A549 (cell line): ENCODE measurements around the gene NFE2. TPM values are rescaled to one million over a fixed set of nuclear protein-coding genes. Genes with fewer than 3 reads are reported as not detected.
"Not testable (repeated sequence)": the region's sequence is repeated elsewhere in the genome, so short reads cannot be mapped to it uniquely, and the experiment has no call there.

ENCODE experiments used
- ATAC-seq, 2 experiments: fragments of 200-7000 bp in 1 of 2; fragments of >200 bp in 1 of 2; cut with Nextera tagmentation in 1 of 2; cut with Tn5 transposase in 1 of 2; 3 replicates each; pipeline versions ENCODE4 v1.8.0 to v1.9.1; 2018 to 2020; ENCODE audit warnings: mild to moderate bottlenecking in 1 of 2, moderate library complexity in 1 of 2
- CTCF ChIA-PET: fragments of 300-600 bp; sonication (Branson Sonifier 250); formaldehyde crosslinking; extraction: SDS; loops from one replicate; lab custom pipeline; 2021; ENCODE audit warnings: antibody characterized with exemption, inconsistent platforms; lab: Yijun Ruan, JAX
- POLR2A ChIA-PET: fragments of 350-600 bp; formaldehyde crosslinking; extraction: SDS; loops from one replicate; lab custom pipeline; 2021; ENCODE audit warnings: antibody characterized with exemption, inconsistent platforms; lab: Yijun Ruan, JAX
- DNase-seq, 2 experiments: peaks; one replicate each; pipeline versions ENCODE4 v3.0.0 to v3.0.0-alpha.2; 2011 to 2016; ENCODE audit warnings: low read depth in 1 of 2, low spot score in 1 of 2
- FAIRE-seq: peaks from 2 replicates; lab custom pipeline; 2011; peaks lifted over from hg19 to GRCh38; lab: Jason Lieb, UNC
- H3K27ac ChIP-seq, 2 experiments: fragments of >200 bp; sonication (Bioruptor Twin); formaldehyde crosslinking; 3 replicates each; pipeline ENCODE4 v1.5.1; 2016 to 2017
- H3K4me1 ChIP-seq: fragments of >200 bp; sonication (Bioruptor Twin); formaldehyde crosslinking; 3 replicates; pipeline ENCODE4 v1.6.1; 2016
- H3K4me2 ChIP-seq: fragments of >200 bp; sonication (Bioruptor Twin); formaldehyde crosslinking; 3 replicates; pipeline ENCODE4 v1.6.1; 2016
- H3K4me3 ChIP-seq: fragments of >200 bp; sonication (Bioruptor Twin); formaldehyde crosslinking; 3 replicates; pipeline ENCODE4 v1.5.1; 2016
- H3K9me3 ChIP-seq: fragments of >200 bp; sonication (Bioruptor Twin); formaldehyde crosslinking; 3 replicates; pipeline ENCODE4 v1.6.1; 2016
- CBX8 ChIP-seq: fragments of 200-600 bp; sonication (generic); IDR thresholded peaks from 2 replicates; pipeline ENCODE4 v1.6.1; 2016
- EP300 ChIP-seq, 2 experiments: fragments of >200 bp; sonication (Bioruptor Twin); formaldehyde crosslinking; IDR thresholded peaks; 2 replicates in 1 of 2; 3 replicates in 1 of 2; pipeline ENCODE4 v1.6.1; 2016 to 2017
- FOSB ChIP-seq: fragments of 250-450 bp; sonication (Bioruptor Pico); IDR thresholded peaks from 2 replicates; pipeline ENCODE4 v1.5.0; 2020; ENCODE audit warnings: mild to moderate bottlenecking, moderate library complexity
- HEYL ChIP-seq: fragments of 250-450 bp; sonication (Bioruptor Pico); IDR thresholded peaks from 2 replicates; pipeline ENCODE4 v1.8.0; 2021; ENCODE audit warnings: mild to moderate bottlenecking, moderate library complexity
- HOXA7 ChIP-seq: fragments of 250-450 bp; sonication (Bioruptor Pico); IDR thresholded peaks from 2 replicates; pipeline ENCODE4 v1.5.0; 2020; ENCODE audit warnings: mild to moderate bottlenecking, moderate library complexity
- HOXB13 ChIP-seq: fragments of 250-450 bp; sonication (Bioruptor Pico); IDR thresholded peaks from 2 replicates; pipeline ENCODE4 v1.5.0; 2020; ENCODE audit warnings: low read depth, mild to moderate bottlenecking, moderate library complexity
- HOXB5 ChIP-seq: fragments of 250-450 bp; sonication (Bioruptor Pico); IDR thresholded peaks from 2 replicates; pipeline ENCODE4 v1.5.0; 2020; ENCODE audit warnings: mild to moderate bottlenecking, moderate library complexity
- JUN ChIP-seq, 2 experiments: fragments of >200 bp; sonication (Bioruptor Twin); formaldehyde crosslinking; IDR thresholded peaks; 2 replicates in 1 of 2; 3 replicates in 1 of 2; pipeline ENCODE4 v1.6.1; 2016 to 2017
- JUNB ChIP-seq: fragments of >200 bp; sonication (Bioruptor Twin); formaldehyde crosslinking; IDR thresholded peaks from 2 replicates; pipeline ENCODE4 v1.6.1; 2016
- MAZ ChIP-seq: fragments of 150-350 bp; IDR thresholded peaks from 2 replicates; pipeline ENCODE4 v1.6.1; 2014; ENCODE audit warnings: antibody characterized with exemption, low read depth, low read length, borderline replicate concordance
- MYC ChIP-seq: IDR thresholded peaks from 2 replicates; pipeline ENCODE4 v1.6.1; 2012; ENCODE audit warnings: mild to moderate bottlenecking, inconsistent platforms, low read length, improper control_type of control experiment, borderline replicate concordance
- NR3C1 ChIP-seq: fragments of >200 bp; sonication (Bioruptor Twin); formaldehyde crosslinking; IDR thresholded peaks from 3 replicates; pipeline ENCODE4 v1.6.1; 2017
- POLR2A ChIP-seq: IDR thresholded peaks from 2 replicates; pipeline ENCODE4 v1.6.1; 2012; ENCODE audit warnings: mild to moderate bottlenecking, low read length
- RFX5 ChIP-seq: fragments of 450-650 bp; IDR thresholded peaks from 2 replicates; pipeline ENCODE4 v1.7.1; 2014; ENCODE audit warnings: antibody characterized with exemption, mild to moderate bottlenecking, moderate library complexity
- RNF2 ChIP-seq: fragments of 200-600 bp; sonication (generic); IDR thresholded peaks from 2 replicates; pipeline ENCODE4 v1.6.1; 2016; ENCODE audit warnings: low read depth, mild to moderate bottlenecking, antibody characterized with exemption, moderate library complexity, borderline replicate concordance
- SREBF2 ChIP-seq: fragments of 450-650 bp; IDR thresholded peaks from 2 replicates; pipeline ENCODE4 v1.6.1; 2014; ENCODE audit warnings: mild to moderate bottlenecking, moderate library complexity
- TFCP2L1 ChIP-seq: fragments of 250-450 bp; sonication (Bioruptor Pico); IDR thresholded peaks from 2 replicates; pipeline ENCODE4 v1.5.0; 2021; ENCODE audit warnings: mild to moderate bottlenecking
- TP53 ChIP-seq: fragments of 250-450 bp; sonication (Bioruptor Pico); IDR thresholded peaks from 2 replicates; pipeline ENCODE4 v1.5.0; 2021; ENCODE audit warnings: mild to moderate bottlenecking, moderate library complexity
- ZC3H11A ChIP-seq: fragments of 450-650 bp; IDR thresholded peaks from 2 replicates; pipeline ENCODE4 v1.6.1; 2014; ENCODE audit warnings: antibody characterized with exemption, mild to moderate bottlenecking
- WGBS: methylation state at CpG from one replicate; pipeline ENCODE4 v1.1.6; 2017; ENCODE audit errors: missing lambda C conversion rate; 5-methylcytosine and 5-hydroxymethylcytosine counted together
- polyA plus RNA-seq, 4 experiments: library from polyadenylated mRNA; depleted of rRNA in 3 of 4; stranded (reverse); fragments of >200 nt; fragmentation: RNase III in 1 of 4; extraction: RNeasy Plus Mini Kit Qiagen cat#74134 plus additional on column Dnase treatment in 1 of 4; gene quantifications; 2 replicates in 3 of 4; 3 replicates in 1 of 4; pipeline ENCODE4 v1.2.3, GENCODE V29; 2011 to 2017
- TF ChIP-seq, protein P1 (sequence below): fragments of 200-600 bp; sonication (generic); IDR thresholded peaks from 2 replicates; pipeline ENCODE4 v1.6.1; 2016; ENCODE audit warnings: antibody characterized with exemption, mild to moderate bottlenecking, moderate library complexity
- TF ChIP-seq, protein P2 (sequence below): IDR thresholded peaks from 2 replicates; pipeline ENCODE4 v1.6.1; 2012; ENCODE audit warnings: low read depth, borderline replicate concordance
- TF ChIP-seq, protein P3 (sequence below): fragments of 150-350 bp; IDR thresholded peaks from 2 replicates; pipeline ENCODE4 v1.6.1; 2014; ENCODE audit warnings: low read depth, mild to moderate bottlenecking, low read length
- TF ChIP-seq, protein P4 (sequence below): fragments of 450-650 bp; IDR thresholded peaks from 2 replicates; pipeline ENCODE4 v1.6.1; 2014; ENCODE audit warnings: antibody characterized with exemption
- TF ChIP-seq, protein P5 (sequence below): fragments of >200 bp; sonication (Bioruptor Twin); formaldehyde crosslinking; IDR thresholded peaks from 3 replicates; pipeline ENCODE4 v1.6.1; 2016
- TF ChIP-seq, protein P6 (sequence below): IDR thresholded peaks from 2 replicates; pipeline ENCODE4 v1.6.1; 2012
- TF ChIP-seq, protein P7 (sequence below): fragments of 250-450 bp; sonication (Bioruptor Pico); IDR thresholded peaks from 2 replicates; pipeline ENCODE4 v1.5.0; 2021; ENCODE audit warnings: mild to moderate bottlenecking, moderate library complexity, borderline replicate concordance

The NFE2 gene
- polyA plus RNA-seq, 2 of the 4 experiments (the other 2 are of a cell fraction), result 0.30 to 0.52 TPM

DNA sequence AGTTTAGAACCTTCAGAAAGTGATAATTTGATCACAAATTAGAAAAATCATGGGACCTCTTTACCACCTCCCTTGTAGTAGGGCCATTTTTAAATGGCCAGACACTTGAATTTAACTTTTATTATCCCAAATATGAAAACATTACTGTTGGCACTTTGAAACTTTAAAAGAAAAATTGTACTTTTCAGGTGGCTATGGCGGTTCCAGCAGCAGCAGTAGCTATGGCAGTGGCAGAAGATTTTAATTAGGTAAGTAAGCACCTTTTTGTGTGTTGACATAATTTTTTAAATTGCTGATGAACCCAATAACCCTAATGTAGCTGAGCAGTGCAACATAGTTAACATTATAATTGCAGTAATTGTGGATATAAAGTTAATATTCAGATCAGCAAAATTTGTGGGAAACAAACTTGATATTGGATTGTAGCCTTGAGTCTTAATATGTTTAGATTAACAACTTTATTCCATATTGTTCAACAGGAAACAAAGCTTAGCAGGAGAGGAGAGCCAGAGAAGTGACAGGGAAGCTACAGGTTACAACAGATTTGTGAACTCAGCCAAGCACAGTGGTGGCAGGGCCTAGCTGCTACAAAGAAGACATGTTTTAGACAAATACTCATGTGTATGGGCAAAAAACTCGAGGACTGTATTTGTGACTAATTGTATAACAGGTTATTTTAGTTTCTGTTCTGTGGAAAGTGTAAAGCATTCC, 16.6 kb downstream of the NFE2 start:
- ChIA-PET CTCF (interaction anchor here (0.8 to 4.6 kb wide), 9 partner anchors 7 to 115 kb away, joined by 3 to 38 read pairs (median 3); partner anchors contain the start of gene COPZ1), POLR2A (interaction anchor here (1.2 kb wide), 2 partner anchors 9 to 41 kb away, joined by 3 to 5 read pairs; partner anchors contain the start of gene COPZ1)
- 24% methylated on average over 2 of the region's 2 CpGs for WGBS
- ATAC-seq, H3K9me3 ChIP-seq, FAIRE-seq, DNase-seq: not testable (repeated sequence)
- Histone ChIP-seq H3K4me3 (peak overlapping the region; percentile 88), H3K4me1 (peaks cover 39% of the 10 kb centered on the region), H3K4me2 (peak overlapping the region; percentile 93), H3K27ac (peak overlapping the region in 1 of 2 experiments; percentile 7; a peak in 1 of 6 replicates)
- TF ChIP-seq FOSB, result peak; percentile 75; the same call in 1 of the 2 replicates

DNA sequence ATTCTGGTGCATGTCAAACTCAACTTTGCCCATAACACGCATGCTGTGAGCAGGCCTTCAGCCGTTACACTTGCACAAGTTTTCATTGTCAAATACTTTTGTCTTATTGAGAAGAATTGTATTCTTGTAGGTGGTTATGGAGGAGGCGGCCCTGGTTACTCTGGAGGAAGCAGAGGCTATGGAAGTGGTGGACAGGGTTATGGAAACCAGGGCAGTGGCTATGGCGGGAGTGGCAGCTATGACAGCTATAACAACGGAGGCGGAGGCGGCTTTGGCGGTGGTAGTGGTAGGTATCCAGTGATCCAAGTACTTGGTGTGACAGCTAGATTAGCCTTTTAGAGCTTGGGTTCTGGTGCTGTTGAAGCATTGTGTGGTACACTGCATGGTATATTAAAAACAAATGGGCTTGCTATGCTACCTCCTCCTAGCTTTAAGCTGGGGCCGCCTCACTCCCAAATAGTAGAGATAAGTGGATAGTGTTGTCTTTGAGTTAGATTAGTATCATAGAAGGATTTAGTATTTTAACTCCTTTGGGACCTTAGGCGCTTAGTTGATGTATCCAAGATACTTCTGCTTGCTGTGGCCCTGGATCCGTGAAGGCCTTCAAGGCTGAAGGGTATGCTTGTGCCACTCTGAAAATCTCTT, 17.7 kb downstream of the NFE2 start:
- Histone ChIP-seq H3K4me2 (peak overlapping the region; percentile 93), H3K27ac (peak overlapping the region; percentile 7 to 96; a peak in 4 of 6 replicates), H3K9me3 (no peaks in the 10 kb centered on the region), H3K4me1 (peaks cover 44% of the 10 kb centered on the region), H3K4me3 (peak overlapping the region; percentile 88)
- 20% methylated on average over 11 of the region's 11 CpGs for WGBS
- ChIA-PET CTCF (interaction anchor here (0.7 to 4.6 kb wide), 7 partner anchors 11 to 77 kb away, joined by 3 to 38 read pairs (median 5); partner anchors contain the start of gene COPZ1), POLR2A (interaction anchor here (1.2 kb wide), 1 partner anchor 42 kb away, joined by 3 read pairs; the partner anchor contains the start of gene COPZ1)
- ATAC-seq, result no peak
- no peak for DNase-seq
- no peak for FAIRE-seq
- TF ChIP-seq JUN (IDR thresholded peaks at IDR 0.05) (peak in 1 of 2 experiments; percentile 11; a peak in 2 of 5 replicates), MYC (no peak), RNF2 (no peak), NR3C1 (no peak), ZC3H11A (no peak), JUNB (no peak), TFCP2L1 (CRISPR knock-in tag) (peak; percentile 81), HEYL (no peak), MAZ (no peak), HOXA7 (CRISPR knock-in tag) (peak; percentile 81; the same call in 1 of the 2 replicates), HOXB13 (CRISPR knock-in tag) (no peak), POLR2A (no peak), HOXB5 (CRISPR knock-in tag) (no peak; the same call in 1 of the 2 replicates), SREBF2 (no peak), EP300 (IDR thresholded peaks at IDR 0.05) (no peak), TP53 (CRISPR knock-in tag) (peak; percentile 19; the same call in 1 of the 2 replicates), CBX8 (no peak), RFX5 (no peak)
- TF ChIP-seq, protein P1, sequence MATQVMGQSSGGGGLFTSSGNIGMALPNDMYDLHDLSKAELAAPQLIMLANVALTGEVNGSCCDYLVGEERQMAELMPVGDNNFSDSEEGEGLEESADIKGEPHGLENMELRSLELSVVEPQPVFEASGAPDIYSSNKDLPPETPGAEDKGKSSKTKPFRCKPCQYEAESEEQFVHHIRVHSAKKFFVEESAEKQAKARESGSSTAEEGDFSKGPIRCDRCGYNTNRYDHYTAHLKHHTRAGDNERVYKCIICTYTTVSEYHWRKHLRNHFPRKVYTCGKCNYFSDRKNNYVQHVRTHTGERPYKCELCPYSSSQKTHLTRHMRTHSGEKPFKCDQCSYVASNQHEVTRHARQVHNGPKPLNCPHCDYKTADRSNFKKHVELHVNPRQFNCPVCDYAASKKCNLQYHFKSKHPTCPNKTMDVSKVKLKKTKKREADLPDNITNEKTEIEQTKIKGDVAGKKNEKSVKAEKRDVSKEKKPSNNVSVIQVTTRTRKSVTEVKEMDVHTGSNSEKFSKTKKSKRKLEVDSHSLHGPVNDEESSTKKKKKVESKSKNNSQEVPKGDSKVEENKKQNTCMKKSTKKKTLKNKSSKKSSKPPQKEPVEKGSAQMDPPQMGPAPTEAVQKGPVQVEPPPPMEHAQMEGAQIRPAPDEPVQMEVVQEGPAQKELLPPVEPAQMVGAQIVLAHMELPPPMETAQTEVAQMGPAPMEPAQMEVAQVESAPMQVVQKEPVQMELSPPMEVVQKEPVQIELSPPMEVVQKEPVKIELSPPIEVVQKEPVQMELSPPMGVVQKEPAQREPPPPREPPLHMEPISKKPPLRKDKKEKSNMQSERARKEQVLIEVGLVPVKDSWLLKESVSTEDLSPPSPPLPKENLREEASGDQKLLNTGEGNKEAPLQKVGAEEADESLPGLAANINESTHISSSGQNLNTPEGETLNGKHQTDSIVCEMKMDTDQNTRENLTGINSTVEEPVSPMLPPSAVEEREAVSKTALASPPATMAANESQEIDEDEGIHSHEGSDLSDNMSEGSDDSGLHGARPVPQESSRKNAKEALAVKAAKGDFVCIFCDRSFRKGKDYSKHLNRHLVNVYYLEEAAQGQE, result no peak
- TF ChIP-seq, protein P2, sequence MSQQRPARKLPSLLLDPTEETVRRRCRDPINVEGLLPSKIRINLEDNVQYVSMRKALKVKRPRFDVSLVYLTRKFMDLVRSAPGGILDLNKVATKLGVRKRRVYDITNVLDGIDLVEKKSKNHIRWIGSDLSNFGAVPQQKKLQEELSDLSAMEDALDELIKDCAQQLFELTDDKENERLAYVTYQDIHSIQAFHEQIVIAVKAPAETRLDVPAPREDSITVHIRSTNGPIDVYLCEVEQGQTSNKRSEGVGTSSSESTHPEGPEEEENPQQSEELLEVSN, result no peak
- TF ChIP-seq, protein P3, sequence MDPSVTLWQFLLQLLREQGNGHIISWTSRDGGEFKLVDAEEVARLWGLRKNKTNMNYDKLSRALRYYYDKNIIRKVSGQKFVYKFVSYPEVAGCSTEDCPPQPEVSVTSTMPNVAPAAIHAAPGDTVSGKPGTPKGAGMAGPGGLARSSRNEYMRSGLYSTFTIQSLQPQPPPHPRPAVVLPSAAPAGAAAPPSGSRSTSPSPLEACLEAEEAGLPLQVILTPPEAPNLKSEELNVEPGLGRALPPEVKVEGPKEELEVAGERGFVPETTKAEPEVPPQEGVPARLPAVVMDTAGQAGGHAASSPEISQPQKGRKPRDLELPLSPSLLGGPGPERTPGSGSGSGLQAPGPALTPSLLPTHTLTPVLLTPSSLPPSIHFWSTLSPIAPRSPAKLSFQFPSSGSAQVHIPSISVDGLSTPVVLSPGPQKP, result no peak
- TF ChIP-seq, protein P4, sequence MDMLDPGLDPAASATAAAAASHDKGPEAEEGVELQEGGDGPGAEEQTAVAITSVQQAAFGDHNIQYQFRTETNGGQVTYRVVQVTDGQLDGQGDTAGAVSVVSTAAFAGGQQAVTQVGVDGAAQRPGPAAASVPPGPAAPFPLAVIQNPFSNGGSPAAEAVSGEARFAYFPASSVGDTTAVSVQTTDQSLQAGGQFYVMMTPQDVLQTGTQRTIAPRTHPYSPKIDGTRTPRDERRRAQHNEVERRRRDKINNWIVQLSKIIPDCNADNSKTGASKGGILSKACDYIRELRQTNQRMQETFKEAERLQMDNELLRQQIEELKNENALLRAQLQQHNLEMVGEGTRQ, result no peak
- TF ChIP-seq, protein P5, sequence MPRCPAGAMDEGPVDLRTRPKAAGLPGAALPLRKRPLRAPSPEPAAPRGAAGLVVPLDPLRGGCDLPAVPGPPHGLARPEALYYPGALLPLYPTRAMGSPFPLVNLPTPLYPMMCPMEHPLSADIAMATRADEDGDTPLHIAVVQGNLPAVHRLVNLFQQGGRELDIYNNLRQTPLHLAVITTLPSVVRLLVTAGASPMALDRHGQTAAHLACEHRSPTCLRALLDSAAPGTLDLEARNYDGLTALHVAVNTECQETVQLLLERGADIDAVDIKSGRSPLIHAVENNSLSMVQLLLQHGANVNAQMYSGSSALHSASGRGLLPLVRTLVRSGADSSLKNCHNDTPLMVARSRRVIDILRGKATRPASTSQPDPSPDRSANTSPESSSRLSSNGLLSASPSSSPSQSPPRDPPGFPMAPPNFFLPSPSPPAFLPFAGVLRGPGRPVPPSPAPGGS, result no peak
- TF ChIP-seq, protein P6, sequence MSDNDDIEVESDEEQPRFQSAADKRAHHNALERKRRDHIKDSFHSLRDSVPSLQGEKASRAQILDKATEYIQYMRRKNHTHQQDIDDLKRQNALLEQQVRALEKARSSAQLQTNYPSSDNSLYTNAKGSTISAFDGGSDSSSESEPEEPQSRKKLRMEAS, result no peak
- TF ChIP-seq, protein P7, sequence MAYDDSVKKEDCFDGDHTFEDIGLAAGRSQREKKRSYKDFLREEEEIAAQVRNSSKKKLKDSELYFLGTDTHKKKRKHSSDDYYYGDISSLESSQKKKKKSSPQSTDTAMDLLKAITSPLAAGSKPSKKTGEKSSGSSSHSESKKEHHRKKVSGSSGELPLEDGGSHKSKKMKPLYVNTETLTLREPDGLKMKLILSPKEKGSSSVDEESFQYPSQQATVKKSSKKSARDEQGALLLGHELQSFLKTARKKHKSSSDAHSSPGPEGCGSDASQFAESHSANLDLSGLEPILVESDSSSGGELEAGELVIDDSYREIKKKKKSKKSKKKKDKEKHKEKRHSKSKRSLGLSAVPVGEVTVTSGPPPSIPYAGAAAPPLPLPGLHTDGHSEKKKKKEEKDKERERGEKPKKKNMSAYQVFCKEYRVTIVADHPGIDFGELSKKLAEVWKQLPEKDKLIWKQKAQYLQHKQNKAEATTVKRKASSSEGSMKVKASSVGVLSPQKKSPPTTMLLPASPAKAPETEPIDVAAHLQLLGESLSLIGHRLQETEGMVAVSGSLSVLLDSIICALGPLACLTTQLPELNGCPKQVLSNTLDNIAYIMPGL (CRISPR knock-in tag), result no peak
